Measurements from ENCODE around the gene CELF4.
"Not testable (repeated sequence)": the region's sequence is repeated elsewhere in the genome, so short reads cannot be mapped to it uniquely, and the experiment has no call there.

CELF4 gene

DNA sequence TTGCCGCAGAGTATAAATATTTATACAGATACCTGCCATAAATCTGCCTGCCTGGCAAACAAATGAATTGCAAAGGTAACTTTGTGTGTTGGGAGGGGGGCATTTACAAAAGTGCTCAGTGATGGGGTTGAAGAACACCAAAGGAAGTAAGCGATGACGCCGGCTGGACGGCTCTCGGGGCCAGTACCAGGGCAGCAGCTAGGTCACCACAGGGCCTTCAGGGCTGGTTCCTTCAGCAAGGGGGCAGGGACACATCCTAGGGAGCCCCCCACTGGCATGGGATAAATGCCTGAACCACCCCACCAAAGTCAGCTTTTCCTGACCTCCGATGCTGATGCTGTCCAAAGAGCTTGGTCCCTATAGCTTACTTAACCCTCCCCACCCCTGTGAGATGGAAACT is 190.4 kb downstream of the CELF4 start:
- no peak overlapping the region for H3K4me3 ChIP-seq (ENCODE audit: low read depth, low read length)

DNA sequence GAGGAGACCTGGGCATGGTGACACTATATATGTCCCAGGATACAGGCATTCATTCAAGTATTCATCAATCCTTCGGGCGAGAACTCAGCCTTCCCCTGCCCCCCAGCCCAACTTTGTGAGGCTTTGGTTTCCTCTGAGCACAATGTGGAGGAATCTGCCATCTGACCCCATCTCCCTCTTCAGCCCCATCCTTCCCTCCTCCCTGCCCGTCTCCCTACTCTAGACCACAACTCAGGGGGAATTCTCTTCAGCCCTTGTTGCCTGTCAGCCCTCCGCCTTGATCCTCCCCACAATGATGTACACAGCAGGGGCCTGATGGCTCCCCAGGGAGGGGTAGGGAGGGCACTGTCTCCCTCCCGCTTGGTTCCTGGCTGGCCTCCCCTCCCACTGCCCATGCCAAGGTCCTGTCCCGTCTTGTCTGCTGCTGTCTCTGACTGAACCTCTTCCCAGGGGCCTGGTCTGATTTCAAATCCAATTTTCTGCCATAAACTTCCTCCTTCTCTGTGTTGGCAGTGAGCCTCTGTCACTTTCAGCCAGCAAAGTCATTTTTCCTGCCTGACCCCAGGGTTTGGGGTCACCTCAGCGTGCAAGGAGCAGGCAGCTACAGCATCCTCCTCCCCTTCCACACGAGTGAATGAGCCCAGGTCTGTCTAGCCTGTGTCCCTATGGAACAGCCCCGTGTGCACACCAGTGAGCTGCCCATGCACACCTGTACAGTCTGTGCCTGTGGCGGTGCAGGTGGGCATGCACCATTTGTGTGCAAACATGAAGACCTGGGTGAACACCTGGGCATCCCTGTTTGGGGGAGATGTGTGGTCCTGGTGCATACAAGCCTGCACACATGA is 197.3 kb downstream of the CELF4 start:
- no peak overlapping the region for H3K4me3 ChIP-seq (ENCODE audit: low read depth, low read length)

DNA sequence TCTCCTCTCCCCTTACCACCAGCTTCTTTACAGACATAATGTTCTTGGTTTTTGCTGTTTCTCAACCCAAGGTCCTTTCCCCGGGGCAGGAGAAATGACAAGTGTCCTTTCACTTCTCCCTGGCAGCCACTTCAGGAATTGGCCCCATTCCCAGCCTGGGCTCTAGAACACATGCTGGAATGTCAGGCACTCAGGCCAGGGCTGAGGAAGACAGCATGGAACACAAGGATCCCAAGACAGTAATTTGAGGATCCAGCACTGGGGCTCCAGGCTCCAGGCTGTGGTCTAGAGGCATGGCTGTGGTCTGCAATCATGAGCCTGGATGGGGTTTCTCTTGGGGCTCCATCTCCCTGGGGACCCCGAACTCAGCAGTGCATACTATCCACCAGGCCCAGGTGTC is 201.4 kb downstream of the CELF4 start:
- H3K4me3 ChIP-seq (ENCODE audit: low read depth, low read length), result no peak overlapping the region

DNA sequence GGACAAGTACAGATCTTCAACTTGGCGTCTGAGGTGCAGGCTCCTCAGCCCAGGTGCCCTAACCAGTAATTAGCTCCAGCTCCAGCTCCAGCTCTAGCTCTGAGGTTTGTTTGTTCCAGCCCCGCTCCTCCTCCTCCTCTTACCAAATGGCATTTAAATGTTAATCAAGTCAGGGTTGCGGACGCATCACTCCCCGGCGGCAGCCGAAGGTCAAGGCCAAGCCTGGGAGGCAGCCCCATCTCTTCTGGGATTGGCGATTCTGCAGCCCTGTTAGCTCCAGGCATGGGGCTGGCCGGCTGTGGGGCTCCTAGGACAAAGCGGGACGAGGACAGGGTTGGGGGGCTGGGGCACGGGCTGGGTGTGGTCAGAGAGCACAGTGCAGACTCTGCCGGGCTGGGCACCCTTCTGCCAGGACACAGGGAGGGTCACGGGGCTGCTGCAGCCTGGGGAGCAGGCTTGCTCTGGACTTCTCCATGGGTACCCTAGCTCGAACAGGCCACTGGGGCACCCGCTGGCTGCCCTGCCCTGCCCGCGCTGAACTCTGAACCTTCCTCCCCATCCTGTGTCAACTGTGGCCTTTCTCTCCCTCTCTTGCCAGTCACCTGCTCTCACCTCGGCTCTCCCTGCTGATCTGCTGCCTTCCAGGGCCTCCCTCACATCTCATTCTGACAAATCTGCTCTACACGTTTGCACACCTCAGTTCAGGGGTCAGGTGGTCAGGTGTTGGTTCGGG is 203.3 kb downstream of the CELF4 start:
- no peak overlapping the region for H3K4me3 ChIP-seq (ENCODE audit: low read depth, low read length)

DNA sequence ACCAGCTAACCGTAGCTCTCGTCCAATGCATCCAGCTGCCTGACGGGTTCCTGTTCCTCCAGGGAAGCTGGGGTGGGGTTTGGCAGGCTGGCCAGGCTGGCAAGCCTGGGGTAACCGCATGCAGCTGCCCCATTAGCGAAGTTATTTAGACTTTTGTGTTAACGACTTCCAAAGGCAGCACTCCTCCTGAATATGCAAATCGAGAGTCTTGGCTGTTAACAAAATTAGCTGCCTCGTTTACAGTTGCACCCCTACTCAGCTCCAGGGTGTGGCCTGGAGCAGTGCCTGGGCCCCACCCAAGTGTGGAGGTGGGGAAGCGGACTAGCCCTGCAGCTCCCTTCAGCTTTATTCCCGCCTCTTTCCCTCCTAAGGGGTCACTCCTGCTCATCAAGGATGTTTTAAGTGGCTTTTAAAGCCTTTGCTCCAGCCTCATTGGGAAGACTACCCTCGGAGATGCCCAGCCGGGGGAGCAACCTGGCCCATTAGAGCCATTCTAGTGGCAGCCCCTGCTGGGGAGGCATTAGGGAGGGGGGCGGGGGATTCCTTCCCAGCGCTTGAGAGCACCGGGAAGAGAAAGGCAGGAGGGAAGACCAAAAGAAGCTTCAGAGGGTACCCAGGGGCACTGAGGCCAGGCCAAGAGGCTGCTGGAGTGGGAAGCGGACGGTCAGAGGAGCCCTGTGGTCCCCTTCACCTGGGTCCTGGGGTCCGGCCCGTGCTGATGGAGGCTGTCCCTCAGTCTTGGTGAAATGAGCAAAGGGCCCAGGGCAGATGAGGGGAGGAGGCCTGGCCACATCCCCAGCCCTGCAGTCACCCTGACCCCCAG is 204.1 kb downstream of the CELF4 start:
- no peak overlapping the region for H3K4me3 ChIP-seq (ENCODE audit: low read depth, low read length)

DNA sequence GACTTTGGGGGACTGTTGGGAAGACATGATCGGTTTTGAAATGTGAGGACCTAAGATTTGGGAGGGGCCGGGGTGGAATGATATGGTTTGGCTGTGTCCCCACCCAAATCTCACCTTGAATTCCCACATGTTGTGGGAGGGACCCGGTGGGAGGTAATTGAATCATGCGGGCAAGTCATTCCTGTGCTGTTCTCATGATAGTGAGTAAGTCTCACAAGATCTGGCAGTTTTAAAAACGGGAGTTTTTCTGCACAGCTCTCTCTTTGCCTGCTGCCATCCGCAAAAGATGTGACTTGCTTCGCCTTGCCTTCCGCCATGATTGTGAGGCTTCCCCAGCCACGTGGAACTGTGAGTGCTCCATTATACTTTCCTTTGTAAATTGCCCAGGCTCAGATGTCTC is 207.5 kb downstream of the CELF4 start:
- H3K4me3 ChIP-seq (ENCODE audit: low read depth, low read length), result not testable (repeated sequence)

DNA sequence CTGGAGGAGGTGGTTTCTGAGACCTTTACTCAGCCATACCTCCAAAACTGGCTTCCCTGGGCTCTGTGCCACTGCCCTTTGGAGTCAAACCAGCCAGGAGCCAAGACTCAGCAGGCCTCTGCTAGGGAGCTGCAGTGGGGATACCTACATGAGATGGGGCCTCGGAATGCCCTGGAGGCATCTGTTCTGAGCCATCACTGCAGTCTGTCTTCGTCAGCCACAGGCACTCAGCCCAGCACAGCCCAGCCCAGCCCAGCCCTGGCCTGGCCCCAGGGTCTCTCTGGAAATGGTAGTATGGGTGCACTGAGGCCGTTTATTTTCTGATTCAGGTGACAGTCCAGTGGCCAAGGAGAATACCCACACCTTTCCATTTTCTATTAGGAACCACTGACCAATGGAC is 209.8 kb downstream of the CELF4 start:
- no peak overlapping the region for H3K4me3 ChIP-seq (ENCODE audit: low read depth, low read length)

DNA sequence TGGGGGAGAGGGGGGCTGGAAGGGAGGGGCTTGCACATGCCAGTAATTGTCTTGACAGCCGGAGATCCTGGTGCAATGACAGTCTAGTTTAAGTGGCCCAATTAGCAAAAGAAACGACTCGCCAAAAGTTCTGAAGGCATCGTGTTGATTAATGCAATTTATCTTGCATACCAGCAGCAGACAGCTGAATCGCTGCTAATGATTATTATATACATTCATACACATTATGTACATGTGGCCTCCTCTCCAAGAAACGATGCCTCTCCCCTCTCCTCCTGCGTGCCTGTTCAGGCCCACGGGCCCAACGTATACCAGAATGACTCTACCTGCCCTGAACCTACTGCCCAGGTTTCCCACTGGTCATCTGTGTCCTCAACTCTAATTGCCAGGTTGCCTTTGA is 214.5 kb downstream of the CELF4 start:
- H3K4me3 ChIP-seq (ENCODE audit: low read depth, low read length), result no peak overlapping the region

DNA sequence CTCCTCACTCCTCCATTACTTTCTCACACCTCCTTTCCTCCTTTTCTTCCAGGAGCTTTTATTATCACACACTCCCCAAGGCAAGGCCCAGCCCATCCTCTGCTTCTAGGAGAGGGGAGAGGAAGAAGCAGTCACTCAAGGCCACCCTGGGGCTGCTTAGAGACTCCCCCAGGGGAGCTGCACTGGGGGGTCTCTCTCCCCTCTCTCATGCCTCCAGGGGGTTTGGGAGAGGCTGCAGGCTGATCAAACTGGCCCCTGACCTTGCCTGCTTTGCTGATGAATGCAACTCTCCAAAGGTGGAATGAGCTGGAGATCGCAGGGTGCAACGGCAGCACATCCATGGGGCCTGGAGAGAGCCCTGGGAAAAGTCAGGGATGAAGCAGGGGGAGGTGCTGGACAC is 216.9 kb downstream of the CELF4 start:
- H3K4me3 ChIP-seq (ENCODE audit: low read depth, low read length), result no peak overlapping the region

DNA sequence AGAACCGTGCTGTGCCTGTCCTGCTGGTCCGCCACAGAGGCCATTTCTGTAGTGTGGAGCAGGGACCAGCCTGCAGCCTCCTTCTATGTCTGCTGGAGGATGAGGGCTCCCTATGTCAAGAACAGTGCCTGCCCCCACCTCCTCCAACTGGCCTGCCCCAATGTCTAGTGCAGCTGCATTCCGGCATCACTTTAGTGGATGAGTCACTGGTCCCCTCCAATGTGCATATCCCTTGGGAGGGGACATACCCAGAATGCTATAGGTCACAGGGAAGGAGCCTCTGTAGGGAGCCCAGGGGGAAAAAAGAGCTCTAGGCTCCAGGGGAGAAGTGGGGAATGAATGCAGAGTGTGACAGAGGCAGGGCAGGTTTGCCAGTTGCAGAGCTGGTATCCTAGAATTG is 219.6 kb downstream of the CELF4 start:
- H3K4me3 ChIP-seq (ENCODE audit: low read depth, low read length), result no peak overlapping the region

DNA sequence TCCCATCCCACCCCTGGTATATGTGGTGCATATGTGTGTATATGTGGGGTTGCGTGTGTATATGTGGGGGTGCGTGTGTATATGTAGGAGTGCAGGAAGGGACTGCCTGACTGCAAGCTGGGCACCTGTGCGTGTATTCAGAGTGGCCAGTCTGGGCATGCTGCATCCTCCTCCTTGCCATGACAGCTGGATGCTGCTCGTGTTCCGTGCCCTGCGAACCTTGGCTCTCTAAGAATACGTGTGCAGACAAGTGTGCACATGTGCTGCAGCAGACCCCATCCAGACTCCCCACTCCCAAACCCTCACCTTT is 222.1 kb downstream of the CELF4 start:
- no peak overlapping the region for H3K4me3 ChIP-seq (ENCODE audit: low read depth, low read length)

DNA sequence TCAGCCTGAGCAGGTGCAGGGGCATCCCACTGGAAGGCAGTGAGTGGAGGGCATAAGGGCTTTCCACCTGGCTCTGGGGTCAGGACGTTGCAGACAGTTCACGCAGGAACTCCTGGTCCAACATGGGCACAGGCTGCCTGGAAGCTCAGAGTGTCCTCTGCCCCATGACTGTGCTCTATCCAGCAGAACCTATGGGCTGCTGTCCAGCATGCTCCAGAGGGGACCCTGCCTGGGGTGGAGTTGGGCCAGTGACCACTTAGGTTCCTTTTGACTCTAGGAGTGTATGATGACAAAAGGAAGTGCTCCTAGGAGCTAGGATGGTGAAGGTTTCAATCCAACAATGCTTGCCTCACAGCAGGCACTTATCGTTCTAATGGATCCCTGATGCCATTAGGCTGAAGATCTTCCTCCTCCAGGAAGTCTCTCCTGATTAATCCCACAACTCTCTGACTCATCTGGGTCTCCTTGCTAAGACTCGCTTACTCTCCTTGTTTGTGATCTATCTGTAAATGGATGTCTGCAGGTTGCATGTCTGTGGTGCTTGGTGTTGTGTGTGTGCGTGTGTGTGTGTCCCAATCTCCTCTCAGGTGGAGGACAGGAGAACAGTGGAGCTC is 224.0 kb downstream of the CELF4 start:
- H3K4me3 ChIP-seq (ENCODE audit: low read depth, low read length), result no peak overlapping the region

DNA sequence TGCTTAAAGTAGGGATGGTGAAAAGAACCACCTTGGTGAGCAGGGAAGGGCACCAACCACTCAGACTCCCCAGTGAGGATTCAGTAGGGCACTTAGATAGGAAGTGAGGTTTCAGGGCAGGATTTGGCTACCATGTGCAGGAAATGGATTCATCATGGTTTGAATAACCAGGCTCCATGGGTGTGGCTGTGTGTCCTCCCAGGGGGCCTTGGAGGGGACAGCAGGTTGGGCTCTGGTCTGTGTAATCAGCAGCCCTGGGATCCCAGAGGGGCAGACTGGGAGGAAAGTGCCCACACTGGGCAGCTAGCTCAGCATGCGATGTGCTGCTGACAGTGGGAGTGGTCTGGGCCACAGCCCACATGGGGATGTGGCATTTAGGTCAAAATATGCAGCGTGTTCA is 224.6 kb downstream of the CELF4 start:
- no peak overlapping the region for H3K4me3 ChIP-seq (ENCODE audit: low read depth, low read length)

DNA sequence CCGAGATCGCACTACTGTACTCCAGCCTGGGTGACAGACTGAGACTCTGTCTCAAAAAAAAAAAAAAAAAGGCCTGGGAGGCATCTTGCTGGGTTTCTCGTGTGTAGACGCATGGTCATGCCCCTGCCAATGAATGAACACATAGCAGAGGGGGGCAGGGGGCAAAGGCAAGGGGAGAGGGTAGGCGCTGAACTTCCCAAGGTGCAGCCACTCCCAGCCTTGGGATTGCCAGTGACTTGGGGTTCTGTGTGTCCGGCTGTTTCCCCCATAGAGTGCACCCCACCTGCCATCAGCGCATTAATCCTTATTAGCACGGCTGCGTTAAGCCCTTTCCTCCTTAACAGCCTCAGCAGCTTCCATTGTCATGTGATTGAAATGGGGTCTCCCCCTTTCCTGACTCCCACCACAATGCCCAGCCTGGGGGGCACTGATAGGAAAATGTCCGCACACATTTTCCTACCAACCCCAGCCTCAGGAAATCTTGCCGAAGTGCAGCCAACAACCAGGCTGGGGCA is 225.8 kb downstream of the CELF4 start:
- H3K4me3 ChIP-seq (ENCODE audit: low read depth, low read length), result no peak overlapping the region

DNA sequence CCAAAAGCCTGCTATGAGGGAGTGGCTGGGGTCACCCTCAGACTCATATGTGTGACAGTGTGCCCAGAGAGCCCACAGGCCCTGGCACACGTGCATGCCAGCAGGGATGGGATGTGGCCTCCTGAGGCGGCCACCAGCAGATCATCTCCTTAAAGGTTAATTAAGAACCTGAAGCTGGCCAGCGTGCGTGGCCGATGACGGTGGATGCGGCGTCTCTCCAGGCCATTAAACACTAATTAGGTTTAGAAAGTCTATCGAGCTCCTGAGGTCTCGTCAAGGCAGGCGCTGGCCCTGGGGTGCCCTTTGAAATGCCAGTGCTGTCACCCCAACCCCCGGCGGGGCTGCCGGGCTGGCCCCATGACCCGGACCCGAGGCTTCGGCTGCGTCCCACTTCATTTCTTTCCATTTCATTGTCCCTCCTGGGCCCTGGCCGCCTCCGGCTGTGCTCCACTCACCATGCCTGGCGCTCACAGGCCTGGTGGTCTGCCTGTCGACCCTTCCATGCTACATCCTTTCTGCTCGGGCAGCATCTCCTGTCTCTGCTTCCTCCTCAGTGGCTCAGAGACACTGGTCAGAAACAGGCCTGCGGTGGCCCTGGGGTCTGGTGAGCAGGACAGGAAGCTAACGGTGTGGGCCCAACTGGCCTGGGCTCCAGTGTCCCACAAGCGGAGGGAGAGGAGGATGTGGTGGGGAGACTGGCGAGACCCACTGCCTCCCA is 228.9 kb downstream of the CELF4 start:
- H3K4me3 ChIP-seq (ENCODE audit: low read depth, low read length), result no peak overlapping the region

DNA sequence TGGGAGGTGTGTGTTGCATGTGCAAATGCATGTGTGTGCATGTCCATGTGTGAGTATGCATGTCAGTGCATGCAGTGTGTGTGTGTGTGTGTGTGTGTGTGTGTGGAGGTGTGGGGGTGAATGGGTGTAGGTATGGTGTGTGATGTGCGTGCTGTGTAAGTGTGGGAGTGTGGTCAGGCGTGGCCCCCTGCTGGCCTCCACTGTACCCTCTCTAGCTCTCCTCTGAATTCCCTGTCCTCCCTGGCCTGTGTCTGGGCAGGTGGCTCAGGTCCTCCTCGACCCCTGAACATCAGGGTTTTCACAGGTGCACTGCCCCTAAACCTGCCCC is 230.2 kb downstream of the CELF4 start:
- no peak overlapping the region for H3K4me3 ChIP-seq (ENCODE audit: low read depth, low read length)

DNA sequence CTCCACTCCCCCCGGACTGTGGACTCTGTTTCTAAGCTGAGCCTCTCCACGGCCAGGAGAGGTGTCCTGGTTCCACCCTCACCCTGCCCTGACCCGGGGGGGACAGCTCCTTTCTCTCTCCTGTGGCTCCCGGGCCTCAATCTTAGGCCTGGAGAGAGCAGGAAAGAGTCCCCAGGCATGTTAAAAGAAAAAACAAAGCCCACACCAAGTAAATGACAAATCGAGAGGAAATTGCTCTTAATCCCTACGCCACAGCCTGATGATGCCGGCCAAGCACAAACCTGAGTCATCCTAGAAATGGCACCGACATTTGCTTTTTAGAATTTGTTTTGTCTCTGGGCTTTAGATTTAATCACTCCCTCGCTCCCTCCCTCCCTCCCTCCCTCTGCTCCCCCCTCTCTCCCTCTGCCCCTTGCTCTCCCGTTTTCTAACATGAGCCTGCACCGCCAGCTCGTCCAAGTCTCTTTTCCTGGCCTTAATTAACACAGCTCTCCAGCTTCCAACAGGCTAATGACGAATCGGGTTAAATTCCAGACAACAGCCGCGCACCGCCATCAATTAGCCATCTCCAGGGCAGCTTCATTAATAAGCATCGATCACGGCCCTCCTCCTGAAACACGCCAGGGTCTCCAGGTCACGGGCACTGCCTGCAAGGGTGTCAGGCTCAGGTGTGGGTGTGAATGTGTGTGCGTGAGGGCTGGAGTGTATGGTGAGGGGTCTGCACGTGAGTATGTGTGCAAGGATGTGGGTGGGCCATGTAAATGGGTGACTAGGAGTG is 230.8 kb downstream of the CELF4 start:
- no peak overlapping the region for H3K4me3 ChIP-seq (ENCODE audit: low read depth, low read length)

DNA sequence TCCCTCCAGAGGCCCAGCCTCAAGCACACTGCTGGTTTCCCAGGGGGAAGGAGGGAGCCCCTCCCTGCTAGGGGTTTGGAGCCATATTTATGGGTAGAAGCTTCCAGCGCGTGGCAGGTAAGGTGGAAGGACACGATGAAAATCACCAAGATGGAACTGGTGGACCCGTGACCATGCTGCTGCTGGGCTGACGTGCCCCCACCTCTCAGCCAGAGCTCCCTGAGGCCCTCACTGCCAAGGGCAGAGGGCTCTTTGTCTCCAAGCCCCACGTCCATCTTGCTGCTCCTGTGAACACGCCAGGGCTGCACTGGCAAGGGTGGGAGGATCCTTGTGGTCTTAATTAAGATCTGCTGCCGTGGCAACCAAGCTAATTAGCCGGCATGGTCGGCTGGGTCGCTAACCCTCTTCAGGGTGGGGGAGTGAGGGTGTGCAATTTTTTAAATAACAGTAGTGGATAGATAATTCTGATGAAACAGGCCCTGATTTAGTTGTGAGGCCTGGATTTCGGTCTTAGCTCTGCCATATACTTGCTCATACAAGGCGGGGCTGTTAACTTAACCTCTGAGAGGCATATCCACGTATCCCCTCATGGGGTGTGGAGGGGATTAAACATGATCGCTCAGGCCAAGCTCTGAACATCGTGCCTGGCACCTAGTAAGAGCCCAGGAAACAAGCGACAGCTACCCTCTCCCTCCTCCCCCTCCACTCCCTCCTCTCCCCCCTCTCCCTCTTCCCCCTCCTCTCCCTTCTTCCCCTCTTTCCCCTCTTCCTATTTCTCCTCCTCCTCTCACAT is 232.8 kb downstream of the CELF4 start:
- no peak overlapping the region for H3K4me3 ChIP-seq (ENCODE audit: low read depth, low read length)

DNA sequence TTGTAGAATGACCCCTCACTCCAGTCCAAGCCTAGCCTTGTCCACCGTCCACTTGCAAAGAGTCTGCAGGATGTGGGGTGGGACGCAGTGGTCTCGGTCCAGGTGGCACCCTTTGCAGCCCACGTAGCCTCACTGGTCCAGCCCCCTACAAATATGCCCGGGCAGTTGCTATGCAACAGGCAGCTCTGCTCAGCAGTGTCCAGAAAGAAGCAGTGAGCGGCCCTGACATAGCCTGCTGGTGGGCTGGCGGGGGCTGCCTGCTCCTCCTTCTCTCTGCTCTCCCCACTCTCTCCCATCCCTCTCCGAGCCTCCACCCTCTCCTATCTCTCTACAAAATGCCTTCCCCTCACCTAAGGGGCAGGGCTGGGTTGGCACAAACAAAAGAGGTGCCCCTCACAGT is 233.4 kb downstream of the CELF4 start:
- no peak overlapping the region for H3K4me3 ChIP-seq (ENCODE audit: low read depth, low read length)

All from iPS-11a (cell line).